Thoracic aorta (tissue), 2 donors: ENCODE measurements around the gene SHC2. TPM values are rescaled to one million over a fixed set of nuclear protein-coding genes. Genes with fewer than 3 reads are reported as not detected.

Source experiments
- ATAC-seq: fragments of 150-250 bp; one replicate; pipeline ENCODE4 v1.8.0; 2017; ENCODE audit warnings: low read depth; ENCODE audit not compliant: insufficient number of reproducible peaks, low FRiP score
- DNase-seq: peaks from one replicate; pipeline ENCODE4 v3.0.0-alpha.2; 2020; ENCODE audit warnings: low spot score
- H3K27ac ChIP-seq, 2 donors: fragments of 200-600 bp; sonication (generic); 1 replicate in 1 of 2; 2 replicates in 1 of 2; pipeline ENCODE4 v1.5.1; 2016; ENCODE audit warnings: mild to moderate bottlenecking in 2 of 2, moderate library complexity in 2 of 2
- H3K27me3 ChIP-seq: fragments of 200-600 bp; sonication (generic); replicated peaks from 2 replicates; pipeline ENCODE4 v1.6.0; 2016; ENCODE audit warnings: mild to moderate bottlenecking; ENCODE audit not compliant: insufficient read depth
- H3K36me3 ChIP-seq: fragments of 200-600 bp; sonication (generic); one replicate; pipeline ENCODE4 v1.5.1; 2016
- H3K4me1 ChIP-seq, 2 donors: fragments of 200-600 bp; sonication (generic); 1 replicate in 1 of 2; 2 replicates in 1 of 2; pipeline versions ENCODE4 v1.5.1 to v1.6.0; 2016; ENCODE audit warnings: low read depth in 2 of 2, mild to moderate bottlenecking in 1 of 2; ENCODE audit not compliant: control insufficient read depth in 1 of 2
- H3K4me3 ChIP-seq: fragments of 200-600 bp; sonication (generic); 2 replicates; pipeline ENCODE4 v1.5.1; 2016; ENCODE audit warnings: mild to moderate bottlenecking
- H3K9me3 ChIP-seq: fragments of 200-600 bp; sonication (generic); 2 replicates; pipeline ENCODE4 v1.5.1; 2016
- CTCF ChIP-seq: fragments of 200-600 bp; sonication (generic); IDR thresholded peaks from one replicate; pipeline ENCODE4 v1.5.1; 2019; ENCODE audit warnings: antibody characterized with exemption
- total RNA-seq, 2 donors: library from RNA; depleted of rRNA; stranded (reverse); fragments of >200 nt; gene quantifications; one replicate each; pipeline versions ENCODE4 v1.1.0 to v1.2.3, GENCODE V29; 2016

SHC2 gene
- 10 to 100 TPM; 17.2 to 18.8 TPM for total RNA-seq

- ATAC-seq = no peak
Observed at GRCh38 chr19:460877-461720, at the start of gene SHC2. TSS of gene SHC2 (minus strand) at chr19:461033. CDS start at chr19:460996, 37 bp downstream.

GRCh38 chr19:508204-509150 is 47.6 kb upstream of the SHC2 start:
- no peak for TF ChIP-seq CTCF
- DNase-seq (no peak), ATAC-seq (no peak)
- no peaks in the 10 kb centered on the region for H3K27me3 ChIP-seq
- no peak overlapping the region for H3K27ac ChIP-seq
- peak overlapping the region; percentile 96 for H3K4me3 ChIP-seq
- H3K9me3 ChIP-seq = no peaks in the 10 kb centered on the region
- H3K36me3 ChIP-seq = no peaks in the 10 kb centered on the region
- peaks cover 10 to 18% of the 10 kb centered on the region in 2 donors for H3K4me1 ChIP-seq

More at GRCh38 chr19:460877-461720, at the start of gene SHC2:
- TF ChIP-seq CTCF = no peak
- Histone ChIP-seq H3K9me3 (no peaks in the 10 kb centered on the region), H3K27me3 (peaks cover 6% of the 10 kb centered on the region), H3K4me1 (peaks cover 0 to 5% of the 10 kb centered on the region in 2 donors), H3K4me3 (peak within 1 kb of the TSS; percentile 69), H3K27ac (no peak within 1 kb of the TSS), H3K36me3 (no peaks in the 10 kb centered on the region)
- DNase-seq = no peak

- no peaks in the 10 kb centered on the region for H3K27me3 ChIP-seq
- peak within 1 kb of the TSS; percentile 96 for H3K4me3 ChIP-seq
- ATAC-seq (no peak), DNase-seq (no peak)
- peaks cover 10 to 18% of the 10 kb centered on the region in 2 donors for H3K4me1 ChIP-seq
- H3K27ac ChIP-seq = peak within 1 kb of the TSS; percentile 96
- H3K36me3 ChIP-seq = no peaks in the 10 kb centered on the region
- TF ChIP-seq CTCF = no peak
- no peaks in the 10 kb centered on the region for H3K9me3 ChIP-seq
Observed at GRCh38 chr19:507286-508203, 46.7 kb upstream of the SHC2 start, which contains the start of gene TPGS1. TSS of gene TPGS1 (plus strand) at chr19:507497. CDS start at chr19:507507, 10 bp downstream.

GRCh38 chr19:506404-507285 is 45.8 kb upstream of the SHC2 start:
- Histone ChIP-seq H3K27ac (peak overlapping the region; percentile 96), H3K27me3 (no peaks in the 10 kb centered on the region), H3K4me1 (peaks cover 10 to 18% of the 10 kb centered on the region in 2 donors), H3K9me3 (no peaks in the 10 kb centered on the region), H3K4me3 (peak overlapping the region; percentile 96), H3K36me3 (no peaks in the 10 kb centered on the region)
- ATAC-seq = peak; percentile 98
- peak; percentile 99 for DNase-seq
- TF ChIP-seq CTCF = peak; percentile 94
